Ishikawa (cell line): ENCODE data around the gene LRRC74B.

ENCODE experiments used
- CEBPB ChIP-seq: IDR thresholded peaks from 2 replicates; pipeline ENCODE4 v1.6.1; 2012
- CREB1 ChIP-seq: IDR thresholded peaks from 2 replicates; pipeline ENCODE4 v1.6.1; 2012; ENCODE audit warnings: low read depth
- EGR1 ChIP-seq: IDR thresholded peaks from 2 replicates; pipeline ENCODE4 v1.6.1; 2012
- EP300 ChIP-seq: IDR thresholded peaks from 2 replicates; pipeline ENCODE4 v1.6.1; 2012; ENCODE audit warnings: borderline replicate concordance
- FOXM1 ChIP-seq: IDR thresholded peaks from 2 replicates; pipeline ENCODE4 v1.6.1; 2012; ENCODE audit warnings: low read depth, borderline replicate concordance
- NFIC ChIP-seq: IDR thresholded peaks from 2 replicates; pipeline ENCODE4 v1.6.1; 2012
- RAD21 ChIP-seq: IDR thresholded peaks from 2 replicates; pipeline ENCODE4 v1.6.1; 2012; ENCODE audit warnings: low read depth
- TAF1 ChIP-seq: IDR thresholded peaks from 2 replicates; pipeline ENCODE4 v1.6.1; 2012; ENCODE audit warnings: low read depth, mild to moderate bottlenecking
- TCF12 ChIP-seq: IDR thresholded peaks from 2 replicates; pipeline ENCODE4 v1.6.1; 2012; ENCODE audit warnings: low read depth
- TEAD4 ChIP-seq: IDR thresholded peaks from 2 replicates; pipeline ENCODE4 v1.6.1; 2012
- YY1 ChIP-seq: IDR thresholded peaks from 2 replicates; pipeline ENCODE4 v1.6.1; 2012; ENCODE audit warnings: low read depth
- ZBTB7A ChIP-seq: IDR thresholded peaks from 2 replicates; pipeline ENCODE4 v1.6.1; 2012; ENCODE audit warnings: low read depth
- TF ChIP-seq, protein P1 (sequence below): IDR thresholded peaks from 2 replicates; pipeline ENCODE4 v1.6.1; 2012
- TF ChIP-seq, protein P2 (sequence below): IDR thresholded peaks from 2 replicates; pipeline ENCODE4 v1.6.1; 2012
- TF ChIP-seq, protein P3 (sequence below): IDR thresholded peaks from 2 replicates; pipeline ENCODE4 v1.6.1; 2012; ENCODE audit warnings: low read depth, mild to moderate bottlenecking

Gene LRRC74B

DNA sequence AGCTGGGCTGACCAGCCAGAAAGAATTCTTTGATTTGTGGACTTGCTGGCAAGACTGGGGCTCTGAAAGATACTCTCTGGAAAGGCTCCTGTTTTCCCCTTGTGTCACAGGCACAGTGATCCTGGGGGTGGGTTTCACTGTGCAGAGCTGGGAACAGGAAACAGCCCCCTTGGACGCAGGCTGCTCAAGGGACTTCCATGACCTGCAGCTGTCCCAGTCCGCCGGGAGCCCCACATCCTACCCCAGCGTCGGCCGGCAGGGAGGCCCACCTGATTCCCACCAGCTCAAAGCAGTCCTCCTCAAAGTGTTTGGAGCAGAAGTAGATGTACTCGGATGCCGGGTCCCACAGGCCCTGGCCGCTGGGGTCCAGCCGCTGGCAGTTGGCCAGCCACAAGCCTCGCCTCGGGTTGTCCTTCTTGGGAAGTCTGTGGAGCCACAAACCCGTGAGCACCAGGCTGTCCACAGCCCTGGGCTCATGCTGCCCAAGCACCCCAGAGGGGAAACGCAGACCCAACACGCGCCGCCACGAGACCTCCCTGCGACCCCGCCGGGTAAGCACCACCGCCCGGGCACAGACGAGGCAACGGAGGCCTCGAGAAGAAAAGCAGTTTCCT is 44.7 kb upstream of the LRRC74B start:
- TF ChIP-seq ZBTB7A (no peak; the same call in 1 of the 2 replicates), YY1 (no peak), EP300 (no peak), EGR1 (no peak), CEBPB (no peak), CREB1 (no peak), TCF12 (no peak), TEAD4 (no peak), NFIC (no peak; the same call in 1 of the 2 replicates), RAD21 (no peak), TAF1 (no peak), FOXM1 (no peak)
- TF ChIP-seq, protein P1, sequence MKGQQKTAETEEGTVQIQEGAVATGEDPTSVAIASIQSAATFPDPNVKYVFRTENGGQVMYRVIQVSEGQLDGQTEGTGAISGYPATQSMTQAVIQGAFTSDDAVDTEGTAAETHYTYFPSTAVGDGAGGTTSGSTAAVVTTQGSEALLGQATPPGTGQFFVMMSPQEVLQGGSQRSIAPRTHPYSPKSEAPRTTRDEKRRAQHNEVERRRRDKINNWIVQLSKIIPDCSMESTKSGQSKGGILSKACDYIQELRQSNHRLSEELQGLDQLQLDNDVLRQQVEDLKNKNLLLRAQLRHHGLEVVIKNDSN: no peak
- TF ChIP-seq, protein P2, sequence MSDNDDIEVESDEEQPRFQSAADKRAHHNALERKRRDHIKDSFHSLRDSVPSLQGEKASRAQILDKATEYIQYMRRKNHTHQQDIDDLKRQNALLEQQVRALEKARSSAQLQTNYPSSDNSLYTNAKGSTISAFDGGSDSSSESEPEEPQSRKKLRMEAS: no peak
- TF ChIP-seq, protein P3, sequence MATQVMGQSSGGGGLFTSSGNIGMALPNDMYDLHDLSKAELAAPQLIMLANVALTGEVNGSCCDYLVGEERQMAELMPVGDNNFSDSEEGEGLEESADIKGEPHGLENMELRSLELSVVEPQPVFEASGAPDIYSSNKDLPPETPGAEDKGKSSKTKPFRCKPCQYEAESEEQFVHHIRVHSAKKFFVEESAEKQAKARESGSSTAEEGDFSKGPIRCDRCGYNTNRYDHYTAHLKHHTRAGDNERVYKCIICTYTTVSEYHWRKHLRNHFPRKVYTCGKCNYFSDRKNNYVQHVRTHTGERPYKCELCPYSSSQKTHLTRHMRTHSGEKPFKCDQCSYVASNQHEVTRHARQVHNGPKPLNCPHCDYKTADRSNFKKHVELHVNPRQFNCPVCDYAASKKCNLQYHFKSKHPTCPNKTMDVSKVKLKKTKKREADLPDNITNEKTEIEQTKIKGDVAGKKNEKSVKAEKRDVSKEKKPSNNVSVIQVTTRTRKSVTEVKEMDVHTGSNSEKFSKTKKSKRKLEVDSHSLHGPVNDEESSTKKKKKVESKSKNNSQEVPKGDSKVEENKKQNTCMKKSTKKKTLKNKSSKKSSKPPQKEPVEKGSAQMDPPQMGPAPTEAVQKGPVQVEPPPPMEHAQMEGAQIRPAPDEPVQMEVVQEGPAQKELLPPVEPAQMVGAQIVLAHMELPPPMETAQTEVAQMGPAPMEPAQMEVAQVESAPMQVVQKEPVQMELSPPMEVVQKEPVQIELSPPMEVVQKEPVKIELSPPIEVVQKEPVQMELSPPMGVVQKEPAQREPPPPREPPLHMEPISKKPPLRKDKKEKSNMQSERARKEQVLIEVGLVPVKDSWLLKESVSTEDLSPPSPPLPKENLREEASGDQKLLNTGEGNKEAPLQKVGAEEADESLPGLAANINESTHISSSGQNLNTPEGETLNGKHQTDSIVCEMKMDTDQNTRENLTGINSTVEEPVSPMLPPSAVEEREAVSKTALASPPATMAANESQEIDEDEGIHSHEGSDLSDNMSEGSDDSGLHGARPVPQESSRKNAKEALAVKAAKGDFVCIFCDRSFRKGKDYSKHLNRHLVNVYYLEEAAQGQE: no peak

DNA sequence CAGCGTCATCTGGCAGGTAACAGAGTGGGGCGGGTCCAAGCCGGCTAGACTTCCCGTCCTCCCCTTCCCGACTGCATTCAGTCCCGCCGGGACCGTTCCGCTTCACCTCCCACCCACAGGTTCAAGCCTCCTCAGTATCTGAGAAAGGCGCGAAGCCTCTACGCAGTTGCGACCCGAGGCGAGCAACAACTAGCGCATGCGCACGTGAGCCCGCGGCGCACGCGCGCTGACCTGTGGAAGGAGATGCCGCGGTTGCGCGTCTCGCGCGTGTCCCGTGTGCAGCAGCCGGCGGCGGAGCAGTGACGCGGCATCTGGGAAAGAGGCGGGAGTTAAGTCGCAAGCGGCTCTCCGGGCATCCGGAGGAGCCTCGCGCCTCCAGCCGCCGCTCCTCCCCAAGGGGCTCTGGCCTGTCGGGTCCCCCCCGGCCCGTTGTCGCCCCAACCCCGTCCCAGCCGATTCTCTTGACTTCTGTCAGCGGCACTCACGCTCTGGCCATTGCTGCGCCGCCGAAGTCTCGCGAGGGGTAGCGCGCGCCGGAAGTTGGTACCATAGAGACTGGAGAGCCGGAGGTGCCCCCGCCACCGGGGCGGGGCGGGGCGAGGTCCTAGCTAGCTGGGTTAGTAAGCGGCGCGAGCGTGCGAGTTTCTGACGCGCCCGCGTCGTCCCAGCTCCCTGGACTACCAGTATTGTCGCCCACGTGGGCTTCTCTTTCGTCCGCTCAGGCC is 44.0 kb upstream of the LRRC74B start, which contains the start of gene THAP7:
Gene THAP7, minus strand, starts transcription at position 518 of the 725 bp plus-strand sequence. Its CDS starts 207 bp downstream, at position 311.
- TF ChIP-seq NFIC (no peak; the same call in 1 of the 2 replicates), RAD21 (no peak), ZBTB7A (no peak), YY1 (peak; percentile 83), CREB1 (peak; percentile 43; the same call in 1 of the 2 replicates), EGR1 (no peak), EP300 (peak; percentile 10; the same call in 1 of the 2 replicates), CEBPB (no peak), TEAD4 (no peak), FOXM1 (peak; percentile 18; the same call in 1 of the 2 replicates), TAF1 (peak; percentile 98), TCF12 (no peak; the same call in none of the 2 replicates)
- TF ChIP-seq, protein P2: peak; percentile 99
- TF ChIP-seq, protein P3: peak; percentile 23; the same call in 1 of the 2 replicates
- TF ChIP-seq, protein P1: peak; percentile 81

DNA sequence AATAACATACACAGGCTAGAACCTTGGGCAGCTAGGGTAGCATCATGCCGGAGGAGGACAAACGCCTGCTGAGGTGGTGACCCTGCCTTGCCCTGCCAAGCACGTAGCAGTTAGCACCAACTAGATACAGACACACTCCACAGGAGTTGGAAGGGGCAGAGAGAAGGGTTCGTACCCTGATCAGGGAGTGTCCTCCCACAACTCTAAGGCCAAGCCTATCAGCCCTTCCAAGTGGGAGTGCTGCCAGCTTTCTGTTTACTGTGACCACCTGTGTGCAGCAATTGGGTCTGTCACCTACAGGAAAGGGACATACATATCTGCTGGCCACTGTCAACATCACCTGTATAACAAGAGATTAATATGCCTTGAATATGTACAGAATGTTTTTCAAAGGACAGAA is 42.0 kb upstream of the LRRC74B start:
- TF ChIP-seq, protein P3: no peak
- TF ChIP-seq NFIC (no peak), RAD21 (no peak), ZBTB7A (no peak)
